ENCODE measurements around the gene AAK1. TPM values are rescaled to one million over a fixed set of nuclear protein-coding genes. Genes with fewer than 3 reads are reported as not detected.

The AAK1 gene
- total and polyA plus RNA-seq, 7 donors, result 5.4 to 35.7 (median 20.7) TPM

- H3K36me3 ChIP-seq, result no peaks in the 10 kb centered on the region
- no peak overlapping the region for H3K4me3 ChIP-seq
- H3K27me3 ChIP-seq, result no peaks in the 10 kb centered on the region
- DNase-seq, result no peak
- peaks cover 0 to 30% (median 10%) of the 10 kb centered on the region in 4 donors for H3K4me1 ChIP-seq
- H3K27ac ChIP-seq, result no peak overlapping the region
- TF ChIP-seq POLR2A (IDR thresholded peaks at IDR 0.05) (no peak), EP300 (IDR thresholded peaks at IDR 0.05) (no peak), CTCF (IDR thresholded peaks at IDR 0.05) (no peak), POLR2AphosphoS5 (IDR thresholded peaks at IDR 0.05) (no peak)
- H3K9me3 ChIP-seq, result no peaks in the 10 kb centered on the region
- intact Hi-C loops (cut with DNase I), result loop anchor here (5.0 kb wide), 1 partner anchor 78 kb away; the partner anchor contains the start of gene AAK1
- 71 to 72% methylated on average over 3 of the region's 3 CpGs for WGBS, 2 donors
Measured at GRCh38 chr2:69564604-69565003, 78.9 kb downstream of the AAK1 start.

GRCh38 chr2:69563021-69563420 is 80.5 kb downstream of the AAK1 start:
- Histone ChIP-seq H3K27me3 (no peaks in the 10 kb centered on the region), H3K4me3 (no peak overlapping the region), H3K4me1 (peaks cover 0 to 31% (median 11%) of the 10 kb centered on the region in 4 donors), H3K9me3 (no peaks in the 10 kb centered on the region), H3K36me3 (no peaks in the 10 kb centered on the region), H3K27ac (no peak overlapping the region)
- DNase-seq, result no peak
- intact Hi-C loops (cut with DNase I), result loop anchor here (5.0 kb wide), 1 partner anchor 79 kb away; the partner anchor contains the start of gene AAK1
- 89 to 96% methylated on average over 2 of the region's 2 CpGs for WGBS, 2 donors
- TF ChIP-seq POLR2A (IDR thresholded peaks at IDR 0.05) (no peak), CTCF (IDR thresholded peaks at IDR 0.05) (no peak), POLR2AphosphoS5 (IDR thresholded peaks at IDR 0.05) (no peak), EP300 (IDR thresholded peaks at IDR 0.05) (no peak)

DNA sequence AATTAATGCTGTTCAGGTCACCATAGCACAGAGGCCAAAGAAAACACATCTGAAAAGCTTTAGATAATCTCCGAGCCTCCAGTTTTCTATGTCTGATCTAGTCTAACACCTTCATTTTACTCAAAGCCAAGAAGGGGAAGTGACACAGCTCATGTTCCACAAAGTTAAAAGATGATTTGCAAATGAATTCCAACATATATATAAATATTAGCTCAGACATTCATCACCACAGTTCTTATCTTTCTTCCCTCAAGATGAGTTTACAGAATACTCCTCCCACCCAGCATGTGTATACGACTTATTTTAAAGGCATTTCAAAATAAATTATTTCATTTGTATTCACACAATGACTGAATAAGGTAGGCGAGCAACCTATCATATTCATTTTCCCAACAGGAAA is 82.4 kb downstream of the AAK1 start:
- no peaks in the 10 kb centered on the region for H3K27me3 ChIP-seq
- TF ChIP-seq EP300 (IDR thresholded peaks at IDR 0.05) (no peak), POLR2A (IDR thresholded peaks at IDR 0.05) (no peak), CTCF (IDR thresholded peaks at IDR 0.05) (no peak), POLR2AphosphoS5 (IDR thresholded peaks at IDR 0.05) (no peak)
- intact Hi-C loops (cut with DNase I), result loop anchor here (5.0 kb wide), 1 partner anchor 81 kb away; the partner anchor contains the start of gene AAK1
- no peak overlapping the region for H3K27ac ChIP-seq
- no peak overlapping the region for H3K4me3 ChIP-seq
- DNase-seq, result no peak
- H3K9me3 ChIP-seq, result no peaks in the 10 kb centered on the region
- peaks cover 0 to 31% (median 11%) of the 10 kb centered on the region in 4 donors for H3K4me1 ChIP-seq
- 68 to 87% methylated on average over 3 of the region's 3 CpGs for WGBS, 2 donors
- no peaks in the 10 kb centered on the region for H3K36me3 ChIP-seq

DNA sequence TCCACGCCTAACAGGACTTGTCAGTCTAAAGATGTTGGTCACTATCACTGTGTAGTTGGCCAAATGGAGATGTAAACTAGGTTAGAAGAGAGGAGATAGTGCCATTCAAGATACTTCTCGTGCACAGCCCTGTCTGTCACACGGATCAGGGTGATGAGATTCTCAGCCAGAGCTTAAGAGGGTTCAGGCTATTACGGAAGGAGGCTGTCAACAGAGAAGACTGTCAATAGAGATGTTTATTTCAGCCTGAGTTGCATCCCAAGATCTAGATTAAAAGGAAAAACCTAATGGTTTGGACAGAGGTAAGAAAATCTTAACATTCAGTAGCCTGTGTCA is 83.4 kb downstream of the AAK1 start:
- no peak for DNase-seq

More for the DNA sequence above, 83.4 kb downstream of the AAK1 start:
- Histone ChIP-seq H3K9me3 (no peaks in the 10 kb centered on the region), H3K36me3 (no peaks in the 10 kb centered on the region), H3K4me1 (peaks cover 0 to 27% (median 11%) of the 10 kb centered on the region in 4 donors), H3K27ac (no peak overlapping the region), H3K4me3 (no peak overlapping the region), H3K27me3 (no peaks in the 10 kb centered on the region)
- 76 to 82% methylated on average over 4 of the region's 4 CpGs for WGBS, 2 donors
- TF ChIP-seq POLR2A (IDR thresholded peaks at IDR 0.05) (no peak), POLR2AphosphoS5 (IDR thresholded peaks at IDR 0.05) (no peak), EP300 (IDR thresholded peaks at IDR 0.05) (no peak), CTCF (IDR thresholded peaks at IDR 0.05) (no peak)
- intact Hi-C loops (cut with DNase I), result loop anchor here (5.0 kb wide), 1 partner anchor 82 kb away; the partner anchor contains the start of gene AAK1
